Astrocyte (in vitro differentiated cells and primary cell): ENCODE measurements around the gene DCUN1D3. TPM values are rescaled to one million over a fixed set of nuclear protein-coding genes. Genes with fewer than 3 reads are reported as not detected.
"Not testable (repeated sequence)": the region's sequence is repeated elsewhere in the genome, so short reads cannot be mapped to it uniquely, and the experiment has no call there.

ENCODE experiments used
- DNase-seq: peaks from one replicate; pipeline ENCODE4 v3.0.0-alpha.2; 2010; ENCODE audit warnings: low read depth
- FAIRE-seq: peaks from 2 replicates; lab custom pipeline; 2011; peaks lifted over from hg19 to GRCh38; lab: Jason Lieb, UNC
- H2AFZ ChIP-seq: 2 replicates; pipeline ENCODE4 v1.6.0; 2012; ENCODE audit warnings: low read depth, low read length, inconsistent platforms
- H3K27ac ChIP-seq: 2 replicates; pipeline ENCODE4 v1.5.1; 2011; ENCODE audit warnings: low read depth, low read length, inconsistent platforms
- H3K27me3 ChIP-seq: 2 replicates; pipeline ENCODE4 v1.6.0; 2011; ENCODE audit warnings: low read length, inconsistent platforms; ENCODE audit not compliant: insufficient read depth
- H3K36me3 ChIP-seq: 2 replicates; pipeline ENCODE4 v1.5.1; 2011; ENCODE audit warnings: low read length, inconsistent platforms; ENCODE audit not compliant: insufficient read depth
- H3K4me1 ChIP-seq: 2 replicates; pipeline ENCODE4 v1.5.1; 2011; ENCODE audit warnings: low read length, inconsistent platforms; ENCODE audit not compliant: insufficient read depth
- H3K4me2 ChIP-seq: 2 replicates; pipeline ENCODE4 v1.6.0; 2012; ENCODE audit warnings: low read length, inconsistent platforms
- H3K4me3 ChIP-seq: 2 replicates; pipeline ENCODE4 v1.5.1; 2011; ENCODE audit warnings: low read depth, mild to moderate bottlenecking, low read length, inconsistent platforms; ENCODE audit not compliant: insufficient read depth
- H3K79me2 ChIP-seq: 2 replicates; pipeline ENCODE4 v1.6.0; 2012; ENCODE audit warnings: mild to moderate bottlenecking, low read length, inconsistent platforms; ENCODE audit not compliant: insufficient read depth
- H3K9ac ChIP-seq: 2 replicates; pipeline ENCODE4 v1.6.0; 2012; ENCODE audit warnings: mild to moderate bottlenecking, low read length, inconsistent platforms
- H3K9me3 ChIP-seq: 2 replicates; pipeline ENCODE4 v1.5.1; 2012; ENCODE audit warnings: low read depth, mild to moderate bottlenecking, low read length, inconsistent platforms; ENCODE audit not compliant: insufficient read depth
- H4K20me1 ChIP-seq: 2 replicates; pipeline ENCODE4 v1.6.0; 2012; ENCODE audit warnings: low read length, inconsistent platforms; ENCODE audit not compliant: insufficient read depth
- H3K27ac Mint-ChIP-seq: one replicate; pipeline ENCODE4 v1.8.0; 2021; ENCODE audit warnings: mild to moderate bottlenecking, mixed read lengths; ENCODE audit not compliant: unreplicated experiment
- H3K27me3 Mint-ChIP-seq: one replicate; pipeline ENCODE4 v1.8.0; 2021; ENCODE audit warnings: low read depth, mixed read lengths; ENCODE audit not compliant: unreplicated experiment
- H3K36me3 Mint-ChIP-seq: one replicate; pipeline ENCODE4 v1.8.0; 2021; ENCODE audit warnings: low read depth, mixed read lengths; ENCODE audit not compliant: unreplicated experiment
- H3K4me1 Mint-ChIP-seq: one replicate; pipeline ENCODE4 v1.8.0; 2021; ENCODE audit warnings: low read depth, mixed read lengths; ENCODE audit not compliant: unreplicated experiment
- H3K4me3 Mint-ChIP-seq: one replicate; pipeline ENCODE4 v1.8.0; 2021; ENCODE audit warnings: mild to moderate bottlenecking, moderate library complexity, mixed read lengths; ENCODE audit not compliant: unreplicated experiment
- H3K9me3 Mint-ChIP-seq: one replicate; pipeline ENCODE4 v1.8.0; 2021; ENCODE audit warnings: mild to moderate bottlenecking, mixed read lengths; ENCODE audit not compliant: unreplicated experiment
- CTCF ChIP-seq: IDR thresholded peaks from 2 replicates; pipeline ENCODE4 v1.5.1; 2011; ENCODE audit warnings: low read depth, mild to moderate bottlenecking, inconsistent platforms, low read length, moderate library complexity; ENCODE audit not compliant: insufficient read depth
- EZH2 ChIP-seq: IDR thresholded peaks from 2 replicates; pipeline ENCODE4 v1.6.1; 2012; ENCODE audit warnings: mild to moderate bottlenecking, low read length, inconsistent platforms; ENCODE audit not compliant: insufficient read depth
- total RNA-seq: library from RNA; stranded (reverse); gene quantifications from 2 replicates; pipeline ENCODE4 v1.2.1, GENCODE V29; 2021

The DCUN1D3 gene
- total RNA-seq, 1 donor from 2014 or later = 34.0 TPM

GRCh38 chr16:20946015-20946629 is 46.0 kb upstream of the DCUN1D3 start:
- DNase-seq (no peak), FAIRE-seq (no peak)
- H3K27ac ChIP-seq = no peak overlapping the region
- no peak for TF ChIP-seq CTCF
- no peak for TF ChIP-seq EZH2
- no peak overlapping the region for H2AFZ ChIP-seq
- H3K4me1 ChIP-seq = no peaks in the 10 kb centered on the region
- Mint-ChIP-seq H3K27ac (no peak overlapping the region), H3K9me3 (no peaks in the 10 kb centered on the region), H3K36me3 (no peaks in the 10 kb centered on the region), H3K4me1 (no peaks in the 10 kb centered on the region), H3K4me3 (no peak overlapping the region), H3K27me3 (peaks cover 6% of the 10 kb centered on the region)
- H3K79me2 ChIP-seq = no peaks in the 10 kb centered on the region
- no peaks in the 10 kb centered on the region for H3K27me3 ChIP-seq
- no peaks in the 10 kb centered on the region for H3K36me3 ChIP-seq
- H3K9ac ChIP-seq = no peak overlapping the region
- no peaks in the 10 kb centered on the region for H3K9me3 ChIP-seq
- H4K20me1 ChIP-seq = no peaks in the 10 kb centered on the region
- H3K4me2 ChIP-seq = no peak overlapping the region
- no peak overlapping the region for H3K4me3 ChIP-seq

GRCh38 chr16:20945575-20945875 is 45.4 kb upstream of the DCUN1D3 start:
- not testable (repeated sequence) for FAIRE-seq, H3K27me3 ChIP-seq, H3K4me2 ChIP-seq, H3K27ac ChIP-seq, H3K4me3 ChIP-seq, DNase-seq, H3K36me3 ChIP-seq, H3K4me1 Mint-ChIP-seq, H3K9me3 Mint-ChIP-seq, H2AFZ ChIP-seq, H4K20me1 ChIP-seq, H3K4me1 ChIP-seq, H3K79me2 ChIP-seq, H3K4me3 Mint-ChIP-seq, H3K27ac Mint-ChIP-seq, H3K36me3 Mint-ChIP-seq, H3K9me3 ChIP-seq, H3K9ac ChIP-seq, H3K27me3 Mint-ChIP-seq

- no peaks in the 10 kb centered on the region for H3K36me3 ChIP-seq
- H4K20me1 ChIP-seq = no peaks in the 10 kb centered on the region
These were observed 44.9 kb upstream of the DCUN1D3 start for GRCh38 chr16:20944861-20945574.

More at GRCh38 chr16:20944861-20945574, 44.9 kb upstream of the DCUN1D3 start:
- FAIRE-seq = no peak
- H3K9me3 Mint-ChIP-seq = no peaks in the 10 kb centered on the region
- H2AFZ ChIP-seq = no peak overlapping the region
- no peaks in the 10 kb centered on the region for H3K36me3 Mint-ChIP-seq
- no peaks in the 10 kb centered on the region for H3K27me3 ChIP-seq
- H3K27ac ChIP-seq = no peak overlapping the region
- H3K27ac Mint-ChIP-seq = no peak overlapping the region
- DNase-seq = peak; percentile 57
- TF ChIP-seq CTCF (no peak), EZH2 (no peak)
- H3K4me1 Mint-ChIP-seq = no peaks in the 10 kb centered on the region
- H3K4me3 ChIP-seq = no peak overlapping the region
- H3K4me2 ChIP-seq = no peak overlapping the region
- no peaks in the 10 kb centered on the region for H3K79me2 ChIP-seq
- H3K9me3 ChIP-seq = no peaks in the 10 kb centered on the region
- no peak overlapping the region for H3K4me3 Mint-ChIP-seq
- H3K9ac ChIP-seq = no peak overlapping the region
- H3K27me3 Mint-ChIP-seq = peaks cover 6% of the 10 kb centered on the region
- H3K4me1 ChIP-seq = no peaks in the 10 kb centered on the region
